NCI-H345 treated with DMSO at 0.1 percent for 48 hours (cell line): ENCODE data around the gene SAPCD1.

Experiments used
- DNase-seq: peaks from one replicate; lab custom pipeline; 2025; ENCODE audit not compliant: unreplicated experiment; lab: John Stamatoyannopoulos, UW

The SAPCD1 gene

GRCh38 chr6:31728767-31729514 is 33.5 kb upstream of the SAPCD1 start, which contains the start of gene DDAH2:
DDAH2 (minus strand) TSS chr6:31729299; CDS start chr6:31729161, 138 bp downstream.
- no peak for DNase-seq

DNA sequence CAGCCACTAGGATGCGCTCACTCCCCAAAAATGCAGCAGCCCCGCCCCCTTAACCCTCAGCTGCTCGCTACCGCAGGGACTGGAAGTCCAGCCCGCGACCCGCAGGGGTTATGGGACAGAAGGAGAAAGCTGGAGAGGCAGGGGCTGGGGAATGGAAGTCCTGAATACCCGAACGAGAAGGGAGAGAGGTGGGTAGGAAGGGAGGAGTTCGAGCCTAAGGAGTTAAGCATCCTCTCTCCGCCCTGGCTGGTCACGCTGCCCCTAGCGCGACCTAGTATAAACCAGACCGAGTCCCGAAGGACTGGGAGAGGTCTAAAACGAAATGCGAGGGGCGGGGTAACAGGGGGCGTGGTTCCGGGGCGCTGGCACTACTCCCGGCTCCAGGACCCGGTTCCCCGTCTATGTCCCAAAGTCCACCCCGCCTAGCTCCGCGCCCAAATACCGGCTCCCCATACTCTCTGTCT is 32.9 kb upstream of the SAPCD1 start:
- peak; percentile 68 for DNase-seq

DNA sequence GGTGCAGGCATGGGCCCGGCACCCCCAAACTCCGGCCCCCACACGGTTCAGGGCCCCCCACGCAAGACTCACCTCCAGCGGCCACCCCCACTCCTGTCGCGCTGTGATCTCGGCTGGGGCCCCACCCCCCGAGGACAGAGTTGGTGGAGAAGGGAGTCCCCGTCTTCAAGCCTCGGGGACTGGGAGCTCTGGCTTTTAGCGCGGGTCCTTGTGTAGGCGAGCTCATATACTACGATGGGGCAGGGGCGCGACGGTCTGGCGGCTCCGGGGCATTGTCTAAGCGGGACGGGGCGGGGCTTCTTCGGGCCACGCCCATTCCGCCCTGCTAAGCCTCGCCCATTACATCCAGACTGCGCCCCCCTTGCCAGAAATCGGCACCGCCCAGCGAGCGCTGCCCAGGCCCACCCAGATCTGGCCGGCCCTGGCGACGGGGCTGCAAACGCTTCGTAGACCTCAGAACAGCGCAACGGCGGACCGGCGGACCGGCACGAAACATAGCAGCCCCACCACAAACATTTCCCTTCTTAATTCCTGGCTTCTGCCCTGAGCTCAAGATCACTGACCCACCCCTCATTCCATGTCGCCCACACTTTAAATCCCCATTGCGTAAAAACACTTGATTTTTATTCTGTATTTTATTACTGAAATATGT is 32.4 kb upstream of the SAPCD1 start:
- DNase-seq: peak; percentile 41

DNA sequence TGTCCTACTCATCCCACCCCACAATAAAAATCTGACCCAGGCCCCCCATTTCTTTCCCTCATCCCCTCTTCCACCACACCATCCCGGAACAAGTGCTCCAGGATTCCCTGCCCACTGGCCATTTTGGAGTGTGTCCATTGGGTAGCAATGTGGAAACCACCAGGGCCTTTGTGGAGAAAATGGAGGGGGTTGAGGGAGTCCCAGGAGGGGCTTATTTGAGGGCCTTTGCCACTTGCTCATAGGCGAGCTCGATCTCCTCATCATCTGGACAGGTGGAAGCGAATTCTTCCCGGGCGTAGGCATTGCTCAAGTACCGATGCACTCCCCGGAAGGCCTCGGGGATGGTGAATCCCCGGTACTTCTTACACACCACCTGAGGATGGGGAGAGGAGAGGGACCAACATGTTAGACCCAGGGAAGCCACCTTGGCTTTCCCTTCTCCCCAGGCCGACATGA is 31.8 kb upstream of the SAPCD1 start:
- no peak for DNase-seq

DNA sequence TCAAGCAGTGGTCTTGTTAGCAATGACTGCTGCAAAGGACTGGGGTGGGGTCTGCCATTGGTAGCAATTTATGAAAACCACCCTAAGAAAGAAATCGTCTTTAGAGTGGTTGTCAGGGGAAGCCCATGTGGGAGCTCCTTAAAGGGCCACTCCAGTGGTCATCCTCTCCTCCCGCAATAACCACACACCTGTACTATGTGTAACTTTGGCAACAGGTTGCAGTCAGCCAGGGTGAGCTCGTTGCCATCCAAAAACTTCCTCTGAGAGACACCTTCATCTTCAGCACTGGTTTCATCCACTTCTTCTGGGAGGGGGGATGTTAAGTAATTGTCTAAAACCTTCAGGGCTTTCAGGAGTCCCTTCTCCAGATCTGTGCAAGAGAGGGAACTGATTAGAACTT is 30.4 kb upstream of the SAPCD1 start:
- no peak for DNase-seq

DNA sequence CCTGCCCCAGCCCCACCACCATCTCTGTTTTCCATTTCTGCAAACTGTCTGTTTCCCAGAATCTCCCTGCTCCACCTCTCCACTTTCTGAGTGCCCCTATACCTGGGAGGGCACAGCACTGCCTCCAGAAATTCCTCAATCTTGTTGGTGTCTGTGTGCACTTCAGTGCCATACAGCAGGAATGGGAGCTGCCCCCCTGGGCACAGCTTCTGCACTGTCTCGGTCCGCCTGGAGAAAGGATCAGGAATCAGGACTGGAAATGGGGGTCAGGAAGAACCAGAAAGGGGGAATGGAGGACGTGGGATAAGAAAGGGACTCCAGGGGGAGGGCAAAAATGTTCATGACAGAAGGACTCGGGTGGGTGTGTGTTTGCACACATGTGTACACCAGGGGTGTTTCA is 28.7 kb upstream of the SAPCD1 start:
- DNase-seq: no peak

- DNase-seq: no peak
Measured at GRCh38 chr6:31734247-31734820, 28.1 kb upstream of the SAPCD1 start.

- no peak for DNase-seq
Measured at GRCh38 chr6:31734821-31735406, 27.5 kb upstream of the SAPCD1 start.

GRCh38 chr6:31736021-31736767 is 26.3 kb upstream of the SAPCD1 start, which contains the start of gene CLIC1:
CLIC1 (minus strand) TSS chr6:31736530; CDS start chr6:31736300, 230 bp downstream.
- DNase-seq: peak; percentile 59

- no peak for DNase-seq
Measured at GRCh38 chr6:31736768-31737314, 25.6 kb upstream of the SAPCD1 start.

DNA sequence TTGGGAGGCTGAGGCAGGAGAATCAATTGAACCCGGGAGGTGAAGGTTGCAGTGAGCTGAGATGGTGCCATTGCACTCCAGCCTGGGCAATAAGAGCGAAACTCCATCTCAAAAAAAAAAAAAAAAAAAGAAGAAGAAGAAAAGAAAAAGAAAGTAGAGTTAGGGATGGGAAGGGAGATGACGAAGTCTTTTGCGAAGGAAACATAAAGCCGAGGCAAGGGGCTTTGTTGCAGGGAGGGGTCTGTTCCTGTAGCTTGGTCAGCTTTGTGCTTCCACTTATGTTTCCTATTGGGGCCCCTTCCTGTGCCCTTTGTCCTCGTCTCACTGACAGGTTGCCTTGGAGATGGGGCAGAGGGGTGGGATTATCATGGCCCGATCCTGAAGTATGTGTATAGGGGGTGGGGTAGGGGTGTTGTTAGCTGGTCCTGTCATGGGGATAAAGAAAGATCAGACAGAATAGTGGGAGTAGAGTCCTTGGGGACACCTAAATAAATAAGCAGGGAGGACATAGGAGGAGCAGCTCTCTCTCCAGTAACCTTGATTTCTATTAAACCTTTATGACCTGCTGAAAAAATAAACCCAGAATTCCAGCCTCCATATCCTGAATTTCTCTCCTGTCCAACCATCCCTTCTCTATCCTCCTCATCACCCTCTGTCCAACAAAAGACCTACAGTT is 25.0 kb upstream of the SAPCD1 start:
- DNase-seq: peak; percentile 58

DNA sequence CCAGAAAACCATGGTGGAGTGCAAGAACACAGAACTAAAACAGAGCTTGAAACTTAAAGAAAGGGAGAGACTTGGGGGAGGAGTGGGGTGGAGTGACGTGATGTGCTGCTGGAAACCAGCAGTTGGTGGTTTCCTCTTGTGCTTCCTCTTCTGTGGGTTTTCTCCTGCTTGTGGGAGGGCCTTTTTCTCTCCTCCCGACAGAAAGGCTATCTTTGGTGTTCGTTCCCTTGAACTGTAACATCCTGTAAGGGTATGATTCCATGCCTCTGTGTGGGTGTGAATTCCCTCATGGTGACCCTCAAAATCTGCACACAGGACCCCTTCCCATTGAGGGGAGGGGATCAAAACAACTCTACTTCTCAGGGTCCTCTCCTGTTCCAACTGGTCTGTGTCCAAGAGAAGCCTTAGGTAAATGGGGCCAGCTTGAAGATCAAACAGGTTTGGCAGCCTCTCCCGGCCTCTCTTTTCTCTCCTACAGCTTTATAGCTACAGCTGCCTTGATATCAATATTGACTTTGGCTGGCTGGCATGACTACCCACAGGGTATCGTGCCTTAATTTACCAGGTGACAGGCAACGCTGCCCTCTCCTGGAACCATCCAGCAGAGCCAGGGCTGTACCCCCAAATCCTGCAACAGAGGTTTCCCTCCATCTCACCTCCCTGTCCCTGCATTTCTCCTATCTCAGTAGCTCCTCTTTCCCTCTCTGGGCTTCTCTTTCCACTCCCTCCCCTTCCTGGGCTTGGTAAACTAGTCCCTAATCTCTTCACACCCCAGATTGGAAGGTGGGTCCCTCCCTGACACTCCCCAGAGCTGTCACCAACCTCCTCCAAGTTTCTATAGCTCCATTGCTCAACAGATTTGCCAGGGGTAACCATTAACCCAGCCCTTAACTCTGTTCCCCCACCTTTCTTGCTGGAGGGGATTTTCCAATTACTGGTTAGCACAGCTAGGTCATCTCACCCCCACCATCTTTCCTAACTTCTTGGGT is 24.2 kb upstream of the SAPCD1 start:
- DNase-seq: peak; percentile 87

DNA sequence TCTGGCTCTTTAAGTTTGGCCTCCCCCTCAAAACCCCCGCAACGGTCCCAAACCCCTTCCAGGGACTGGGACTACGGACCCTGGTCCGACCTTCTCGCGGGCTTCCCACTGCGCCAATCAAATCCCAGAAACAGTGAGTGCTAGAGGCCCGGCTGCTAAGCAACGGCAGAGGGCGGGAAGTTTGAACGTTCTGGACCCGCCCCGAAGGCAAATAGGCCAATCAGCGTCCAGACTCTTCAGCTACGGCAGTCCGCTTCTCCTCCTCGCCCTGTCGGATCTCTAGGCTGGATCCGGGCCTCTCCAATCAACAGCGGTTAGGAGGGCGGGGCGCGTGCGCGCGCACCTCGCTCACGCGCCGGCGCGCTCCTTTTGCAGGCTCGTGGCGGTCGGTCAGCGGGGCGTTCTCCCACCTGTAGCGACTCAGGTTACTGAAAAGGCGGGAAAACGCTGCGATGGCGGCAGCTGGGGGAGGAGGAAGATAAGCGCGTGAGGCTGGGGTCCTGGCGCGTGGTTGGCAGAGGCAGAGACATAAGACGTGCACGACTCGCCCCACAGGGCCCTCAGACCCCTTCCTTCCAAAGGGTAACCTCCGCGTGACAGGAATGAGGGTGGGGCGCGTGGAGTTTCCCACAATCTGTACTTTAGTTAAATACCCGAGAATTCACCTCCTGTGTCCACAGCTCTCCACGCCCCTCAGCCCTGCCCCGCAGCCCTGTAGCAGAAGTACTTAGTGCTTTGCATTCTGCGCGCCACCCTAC is 22.6 kb upstream of the SAPCD1 start, which contains the start of gene MSH5:
TSS of gene MSH5 (plus strand) at position 367 of the 758 bp plus-strand sequence. CDS start 462 bp downstream, outside the sequence.
- peak; percentile 99 for DNase-seq

DNA sequence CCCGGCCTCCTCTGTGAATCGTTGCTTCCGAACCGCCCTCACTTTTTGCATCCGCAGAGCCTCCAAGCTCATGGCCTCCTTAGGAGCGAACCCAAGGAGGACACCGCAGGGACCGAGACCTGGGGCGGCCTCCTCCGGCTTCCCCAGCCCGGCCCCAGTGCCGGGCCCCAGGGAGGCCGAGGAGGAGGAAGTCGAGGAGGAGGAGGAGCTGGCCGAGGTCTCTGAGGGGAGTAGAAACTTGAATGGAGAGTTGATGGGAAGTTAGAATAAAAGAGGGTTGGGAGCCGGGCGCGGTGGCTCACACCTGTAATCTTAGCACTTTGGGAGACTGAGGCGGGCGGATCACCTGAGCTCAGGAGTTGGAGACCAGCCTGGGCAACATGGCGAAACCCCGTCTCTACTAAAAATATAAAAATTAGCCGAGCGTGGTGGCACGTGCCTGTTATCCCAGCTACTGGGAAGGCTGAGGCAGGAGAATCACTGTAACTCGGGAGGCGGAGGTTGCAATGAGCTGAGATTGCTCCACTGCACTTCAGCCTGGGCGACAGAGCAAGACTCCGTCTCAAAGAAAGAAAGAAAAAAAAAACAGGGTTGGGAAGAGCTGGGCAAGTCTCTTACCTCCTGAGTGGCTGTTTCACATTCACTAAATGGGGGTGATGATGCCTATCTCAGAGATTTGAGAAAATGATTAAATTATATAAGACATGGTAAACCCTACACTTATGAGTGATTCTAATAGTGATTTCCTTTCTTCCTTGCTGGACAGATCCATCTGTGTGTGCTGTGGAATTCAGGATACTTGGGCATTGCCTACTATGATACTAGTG is 21.8 kb upstream of the SAPCD1 start:
- DNase-seq: no peak

DNA sequence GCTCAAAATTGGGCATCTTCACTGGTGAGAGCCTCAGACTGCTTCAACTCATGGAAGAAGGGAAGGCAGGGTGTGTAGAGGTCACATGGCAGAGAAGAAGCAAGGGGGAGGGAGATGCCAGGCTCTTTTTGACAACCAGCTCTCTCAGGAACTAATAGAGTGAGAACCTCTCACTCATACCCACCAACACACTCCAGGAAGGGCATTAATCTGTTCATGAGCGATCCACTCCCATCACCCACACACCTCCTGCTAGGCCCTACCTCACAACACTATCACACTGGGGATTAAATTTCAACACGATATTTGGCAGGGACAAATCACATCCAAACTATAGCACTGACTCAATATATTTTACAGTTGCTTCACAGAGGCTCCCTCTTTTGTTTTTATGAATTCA is 20.6 kb upstream of the SAPCD1 start:
- no peak for DNase-seq

- no peak for DNase-seq
Measured at GRCh38 chr6:31742894-31743293, 19.6 kb upstream of the SAPCD1 start.

GRCh38 chr6:31744422-31744821 is 18.0 kb upstream of the SAPCD1 start:
- no peak for DNase-seq
